HG03520 (cell line): ENCODE data around the gene TMEM272.

ENCODE experiments used
- ATAC-seq: cut with Tn5 transposase; IDR thresholded peaks from one replicate; pipeline ENCODE4 v1.9.1; 2021; ENCODE audit warnings: mild to moderate bottlenecking, moderate library complexity; ENCODE audit not compliant: unreplicated experiment

Gene TMEM272

GRCh38 chr13:51763486-51763885 is 81.5 kb downstream of the TMEM272 start:
- no peak for ATAC-seq
